Activated CD4-positive, CD25-positive, alpha-beta regulatory T cell (primary cell): ENCODE results near the gene TCF7L2.

Source experiments
- DNase-seq, 4 experiments: peaks; one replicate each; lab custom pipeline; 2025; lab: John Stamatoyannopoulos, UW

The TCF7L2 gene

DNA sequence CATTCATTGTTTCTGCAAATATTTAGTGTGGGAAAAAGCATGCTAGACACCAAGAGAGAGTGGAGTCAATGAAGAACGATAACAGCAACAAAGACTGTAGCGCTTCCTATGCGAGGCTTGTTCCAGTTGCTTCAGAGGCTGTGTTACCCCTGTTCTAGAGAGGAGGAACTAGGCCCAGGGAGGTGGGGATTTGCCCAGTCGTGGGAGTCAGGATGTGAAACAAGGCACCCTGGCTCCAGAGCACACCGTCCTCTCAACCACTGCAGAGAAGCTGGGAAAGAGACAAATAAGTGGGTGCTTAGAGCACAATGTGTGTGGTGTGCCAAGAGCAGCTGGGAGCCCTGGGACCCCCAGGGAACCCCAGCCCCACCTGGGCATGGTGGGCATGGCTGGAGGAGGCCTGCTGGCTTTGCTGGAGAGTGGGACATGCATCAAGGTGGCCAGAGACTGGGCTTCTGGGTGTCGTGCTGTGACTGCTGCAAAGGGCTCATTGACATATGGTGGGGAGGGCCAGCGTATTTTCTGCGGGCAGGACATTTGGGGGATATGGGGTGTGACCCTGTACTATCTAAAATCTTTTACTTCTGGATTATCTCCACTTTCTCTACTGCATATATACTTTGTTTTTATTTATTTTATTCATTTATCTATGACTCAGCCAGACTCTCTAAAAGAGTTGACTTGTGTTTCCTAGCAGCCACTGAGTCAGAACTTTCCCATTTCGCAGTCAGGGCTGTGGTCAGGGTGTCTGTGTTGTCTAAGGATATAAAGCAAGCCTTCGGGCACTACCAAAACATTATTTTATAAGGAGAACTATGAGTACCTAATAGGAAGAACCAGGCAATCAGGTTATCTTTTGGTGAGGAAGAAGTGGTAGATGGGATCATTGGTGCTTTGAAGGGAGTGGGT lies 95.4 kb downstream of the TCF7L2 start:
- no peak for DNase-seq

DNA sequence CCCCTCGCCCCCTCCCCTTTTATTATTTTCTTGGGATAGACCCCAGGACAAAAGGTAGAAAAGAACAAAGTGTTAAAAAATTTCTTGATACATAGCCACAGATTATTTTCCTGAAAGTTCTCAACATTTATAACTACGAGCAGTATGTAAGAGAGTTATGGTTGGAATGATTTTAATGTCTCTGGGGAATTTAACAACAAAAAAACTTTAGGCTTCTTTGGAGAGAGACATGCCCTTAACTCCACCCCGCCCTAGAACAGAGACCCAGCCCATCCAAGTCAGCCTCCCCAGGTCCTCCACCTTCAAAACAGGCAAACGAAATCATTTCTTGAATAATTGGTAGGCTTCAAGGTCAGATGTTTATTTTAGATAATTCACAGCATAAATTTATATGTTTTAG lies 97.1 kb downstream of the TCF7L2 start:
- DNase-seq: no peak

DNA sequence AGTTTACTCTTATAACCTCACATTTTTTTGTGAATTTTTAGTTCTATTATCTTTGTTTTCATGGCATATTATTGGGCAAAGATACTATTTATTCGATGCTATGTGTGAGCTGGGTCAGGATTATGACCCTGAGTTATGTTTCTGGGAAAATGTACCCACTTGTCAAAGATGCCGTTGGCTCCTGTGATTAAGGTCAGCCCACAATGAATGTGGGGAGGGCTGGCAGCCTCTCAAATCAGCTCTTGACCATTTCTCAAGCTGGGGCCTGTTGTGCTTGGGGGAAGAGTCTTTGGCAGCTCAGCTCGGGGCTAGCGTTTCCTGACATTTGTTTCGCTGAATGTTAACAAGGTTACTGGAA lies 97.5 kb downstream of the TCF7L2 start:
- DNase-seq: no peak

DNA sequence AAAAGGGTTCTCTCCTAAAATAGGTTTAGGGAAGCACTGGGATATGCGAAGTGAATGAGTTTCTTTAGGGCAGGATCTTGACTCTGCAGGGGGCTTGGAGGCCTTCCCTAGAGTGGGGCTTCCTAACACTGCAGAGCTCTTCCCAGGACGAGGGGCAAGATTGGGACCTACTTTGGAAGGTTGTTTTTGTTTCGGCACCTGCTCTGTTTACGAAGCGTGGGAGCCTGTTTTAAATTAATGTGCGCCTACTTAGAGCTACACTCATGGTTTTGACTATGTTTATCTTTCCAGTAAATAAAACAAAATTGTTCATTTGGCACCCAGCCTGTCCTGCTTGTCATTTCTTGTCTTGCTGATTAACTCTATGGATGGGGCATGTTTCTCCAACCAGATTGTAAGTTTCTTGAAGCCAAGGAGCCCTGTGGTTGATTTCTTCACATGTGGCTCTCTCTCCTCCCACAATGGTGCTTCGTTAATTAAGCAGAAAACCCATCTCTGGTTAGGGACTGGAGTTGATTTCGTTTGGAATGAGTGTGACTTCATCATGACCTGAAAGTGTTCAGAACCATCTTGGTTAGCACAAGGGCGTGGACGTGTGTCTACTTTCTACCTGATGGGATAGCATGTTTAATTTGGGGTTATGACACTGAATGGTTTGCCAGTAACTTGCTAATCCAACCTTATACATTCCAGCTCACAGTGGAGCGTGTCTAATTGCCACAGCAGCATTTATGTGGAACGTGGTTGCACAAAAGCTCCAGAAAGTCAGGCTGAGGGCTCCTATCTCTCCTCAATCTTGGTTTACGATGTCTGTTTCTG lies 98.1 kb downstream of the TCF7L2 start:
- no peak for DNase-seq

DNA sequence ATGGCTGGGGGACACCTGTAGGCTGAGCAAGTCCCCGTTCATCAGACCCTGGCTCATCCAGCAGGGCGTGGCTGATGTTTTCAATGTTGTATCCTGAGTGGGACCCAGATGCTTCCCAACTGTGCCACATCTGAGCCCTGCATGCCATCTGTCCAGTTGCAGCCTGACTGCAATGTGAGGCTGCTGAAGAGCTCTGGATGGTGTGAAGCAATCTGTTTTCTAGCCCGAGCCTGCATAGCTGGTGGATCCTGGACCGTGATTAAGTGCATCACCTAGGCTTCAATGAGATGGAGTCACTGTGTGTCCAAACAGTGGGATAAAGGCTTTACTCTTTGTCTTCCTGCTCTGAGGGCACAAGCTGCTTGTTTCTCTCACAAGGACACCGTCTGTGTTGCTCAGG lies 99.8 kb downstream of the TCF7L2 start:
- DNase-seq: no peak

DNA sequence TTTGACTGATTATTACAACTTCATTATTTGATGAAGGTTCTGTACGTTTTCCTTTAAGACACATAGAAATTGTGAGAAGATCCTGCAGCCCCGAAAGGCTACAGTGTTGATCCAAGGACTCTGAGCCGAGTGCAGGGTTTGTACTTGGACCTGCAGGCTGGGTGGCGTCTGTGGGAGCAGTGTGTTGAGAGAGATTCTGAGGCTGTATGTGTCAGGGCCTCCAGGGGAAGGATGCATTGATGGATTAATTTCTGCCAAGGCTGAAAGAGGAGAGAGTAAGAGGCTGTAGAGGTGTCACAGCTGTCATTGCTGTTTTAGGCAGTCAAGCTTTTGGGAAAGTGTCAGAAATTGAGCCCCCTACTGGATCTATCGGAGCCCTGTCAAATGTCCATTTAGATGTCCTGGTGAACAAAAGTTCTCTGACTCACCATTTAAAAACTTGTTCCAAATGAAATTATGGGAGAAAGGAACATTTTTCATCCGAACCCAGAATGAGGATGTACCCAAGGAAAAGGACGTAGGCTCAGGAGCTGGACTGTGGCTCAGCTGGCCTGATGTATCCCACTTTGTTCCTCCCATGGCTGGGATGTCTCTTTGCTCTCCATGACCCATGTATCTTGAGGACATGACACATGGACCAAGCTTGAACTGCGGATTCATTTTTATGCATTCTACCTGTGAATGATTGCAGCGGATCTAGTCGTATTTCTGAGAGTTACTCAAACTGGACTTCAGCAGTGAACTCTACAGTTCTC lies 102.2 kb downstream of the TCF7L2 start:
- DNase-seq: no peak

DNA sequence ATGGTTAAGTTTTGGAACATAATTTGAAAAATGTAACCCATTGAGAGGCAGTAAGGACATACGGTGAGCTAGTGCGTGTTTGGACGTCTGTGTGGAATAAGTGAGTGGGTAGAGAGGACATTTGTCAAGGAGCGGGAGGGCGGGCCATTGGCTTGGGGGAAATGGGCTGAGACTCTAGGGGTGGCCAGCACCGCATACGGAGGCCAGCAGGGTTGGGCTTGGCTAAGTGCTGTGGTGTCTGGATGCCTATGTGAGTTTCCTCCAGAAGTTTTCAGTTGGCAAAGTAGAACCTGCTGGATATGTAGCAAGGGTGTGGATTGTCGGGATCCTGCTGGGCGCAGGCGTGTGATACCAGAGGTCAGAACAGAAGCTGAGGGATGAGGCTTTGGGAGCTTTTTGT lies 103.0 kb downstream of the TCF7L2 start:
- DNase-seq: no peak

DNA sequence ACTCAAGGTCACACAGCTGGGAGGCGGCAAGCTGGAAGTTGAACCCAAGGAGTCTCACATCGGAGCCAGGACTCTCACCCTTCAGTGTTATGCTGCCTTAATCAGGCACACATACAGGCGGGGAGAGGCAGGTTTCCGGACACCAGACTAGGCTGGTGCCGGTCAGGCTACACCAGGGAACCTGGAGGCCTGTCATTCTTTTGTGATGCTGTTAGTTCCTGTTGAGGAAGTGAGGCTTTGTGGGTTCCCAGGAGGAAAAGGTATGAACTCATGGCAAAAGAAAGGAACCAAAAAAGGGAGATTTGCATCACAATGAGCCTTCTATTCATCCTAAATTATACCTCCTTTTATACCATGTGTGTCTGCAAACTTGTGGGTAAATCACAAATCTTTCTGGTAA lies 103.8 kb downstream of the TCF7L2 start:
- DNase-seq: no peak

DNA sequence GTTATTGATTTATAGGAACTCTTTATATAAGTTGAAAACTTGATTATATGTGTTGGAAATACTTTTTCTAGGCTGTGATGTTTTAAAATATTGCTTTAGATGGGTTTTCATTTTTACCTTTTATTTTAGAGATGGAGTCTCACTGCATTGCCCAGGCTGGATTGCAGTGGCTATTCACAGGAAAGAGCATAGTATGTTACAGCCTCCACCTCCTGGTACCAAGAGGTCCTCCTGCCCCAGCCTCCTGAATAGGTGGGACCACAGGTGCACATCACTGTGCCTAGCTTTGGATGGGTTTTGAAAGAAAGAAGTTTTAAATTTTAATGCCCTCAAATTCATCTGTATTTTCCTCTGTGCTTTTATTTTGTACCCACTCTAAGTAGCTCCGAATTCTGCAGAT lies 105.4 kb downstream of the TCF7L2 start:
- DNase-seq: no peak

DNA sequence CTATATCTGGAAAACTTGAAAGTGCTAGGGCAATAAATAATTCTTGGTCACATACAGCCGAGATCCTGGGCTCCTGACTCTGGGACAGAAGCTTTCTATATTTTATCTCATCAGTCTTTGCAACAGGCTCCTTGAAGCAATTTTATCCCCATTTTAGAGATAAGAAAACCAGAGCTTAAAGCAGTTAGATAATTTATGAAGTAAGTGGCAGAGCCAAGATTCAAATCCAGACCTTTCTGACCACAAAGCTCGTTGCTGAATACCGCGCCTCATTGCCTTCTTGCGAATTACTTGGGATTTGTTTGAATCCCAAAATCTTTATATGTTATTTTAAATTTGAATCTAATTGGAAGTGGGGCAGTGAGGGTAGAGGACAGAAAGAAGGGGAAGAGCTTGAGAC lies 106.0 kb downstream of the TCF7L2 start:
- no peak for DNase-seq

DNA sequence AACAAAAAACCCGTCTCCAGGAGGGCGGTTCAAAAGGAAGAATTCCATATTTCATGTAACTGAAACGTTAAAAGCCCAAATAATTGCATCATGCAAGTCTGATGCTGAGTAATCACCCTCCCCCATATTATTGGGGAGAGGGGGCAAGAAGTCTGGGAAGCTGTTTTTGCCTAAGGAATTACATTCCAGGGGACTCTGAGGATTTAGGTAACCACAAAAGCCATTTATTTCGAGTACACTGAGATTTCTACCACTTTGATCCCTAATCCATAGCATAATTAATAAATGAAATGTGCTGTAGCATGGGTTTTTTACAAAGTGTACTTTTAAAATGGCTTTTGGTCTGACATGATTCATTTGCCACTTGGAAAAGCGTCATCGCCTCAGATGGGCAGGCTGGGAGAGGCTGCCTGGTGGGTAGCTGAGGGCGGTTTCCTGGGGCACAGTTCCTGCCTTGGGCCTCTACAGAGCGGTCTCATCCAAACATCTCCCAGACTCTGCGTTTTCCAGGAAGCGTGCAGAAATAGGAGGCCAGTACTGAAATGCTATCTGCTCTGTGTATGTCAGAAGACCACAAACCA lies 106.5 kb downstream of the TCF7L2 start:
- DNase-seq: no peak

DNA sequence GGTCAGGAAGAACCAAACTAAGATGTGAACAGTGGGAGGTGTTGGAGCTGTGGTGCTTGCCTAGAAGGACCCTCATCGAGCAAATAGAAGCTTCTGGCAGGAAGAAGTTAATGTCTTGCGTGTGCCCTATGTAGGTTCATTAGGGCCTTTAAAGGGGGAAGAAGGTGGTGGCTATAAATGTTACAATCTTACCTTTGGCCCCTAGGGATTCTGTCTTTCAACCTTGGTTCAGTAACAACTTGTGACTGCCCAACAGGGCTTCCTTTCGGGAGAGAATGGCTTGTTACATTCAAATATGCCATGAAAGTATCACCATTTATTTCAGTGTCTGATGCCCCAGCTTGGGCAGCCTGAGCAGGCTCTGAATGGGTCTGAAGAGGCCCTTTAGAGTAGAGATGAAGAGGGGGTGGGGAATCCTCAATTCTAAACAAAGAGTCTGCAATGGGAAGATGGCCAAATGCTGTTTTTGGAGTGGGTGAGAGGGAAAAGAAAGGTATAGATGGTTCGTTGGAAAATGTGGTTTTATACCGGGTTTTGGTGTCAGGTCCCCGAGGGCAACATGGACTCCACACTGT lies 108.0 kb downstream of the TCF7L2 start:
- no peak for DNase-seq

DNA sequence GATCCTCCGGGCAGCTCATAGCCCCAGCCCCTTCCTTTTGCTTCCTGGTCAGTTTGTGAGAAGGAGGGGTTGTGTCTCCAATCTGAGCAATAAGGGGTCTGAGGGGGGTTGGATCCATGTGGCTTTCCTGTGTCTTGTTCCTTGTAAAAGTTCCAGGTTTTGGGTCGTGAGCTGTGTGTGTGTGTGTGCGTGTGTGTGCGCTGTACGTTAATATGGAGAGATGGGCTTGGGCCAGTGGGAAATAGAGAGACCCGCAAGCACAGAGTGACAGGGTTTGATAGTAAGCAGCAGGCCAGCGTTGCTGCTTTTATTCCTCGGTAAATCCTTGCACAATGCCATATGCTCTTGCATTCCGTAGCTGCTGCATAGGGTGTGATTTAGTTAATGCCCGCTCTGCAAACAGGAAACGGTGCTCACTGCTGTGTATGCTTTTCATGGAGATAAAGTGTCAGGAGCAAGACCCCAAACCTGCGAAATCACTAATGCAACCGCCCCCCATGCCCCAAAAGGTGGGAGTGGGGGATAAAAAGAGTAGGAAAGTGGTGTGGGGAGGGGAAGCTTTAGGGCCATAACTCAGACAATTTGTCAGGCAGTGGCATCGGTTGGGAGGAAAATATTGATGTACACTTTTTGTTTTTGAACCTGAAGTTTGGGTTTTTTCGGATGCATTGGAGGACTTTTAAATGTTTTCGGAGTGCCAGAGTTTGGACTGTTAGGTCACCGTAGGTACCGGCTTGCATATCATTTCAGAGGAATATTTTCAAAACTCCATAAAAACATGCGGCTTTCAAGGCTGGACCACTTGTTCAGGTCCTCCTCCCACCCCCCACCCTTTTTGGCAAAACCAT lies 108.7 kb downstream of the TCF7L2 start:
- DNase-seq: no peak

DNA sequence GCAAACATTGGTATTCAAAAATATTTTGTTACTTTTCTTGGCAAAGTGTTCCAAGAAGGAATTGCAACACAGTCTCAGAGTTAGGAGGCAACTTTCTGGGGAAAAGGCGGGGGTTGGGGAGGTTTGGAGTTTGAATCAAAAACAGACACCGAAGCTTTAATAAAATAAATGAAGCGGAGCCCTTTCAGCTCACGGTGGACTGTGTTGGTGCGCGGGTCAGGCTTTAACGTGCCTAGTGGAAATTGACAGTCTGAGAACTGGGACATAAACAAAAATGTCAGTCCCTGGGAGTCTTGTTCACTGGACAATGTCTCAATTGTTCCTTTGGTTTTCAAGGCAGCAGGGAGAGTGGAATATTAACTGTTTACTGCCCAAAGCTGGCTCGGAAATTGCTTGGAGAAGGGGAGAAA lies 109.3 kb downstream of the TCF7L2 start:
- no peak for DNase-seq

DNA sequence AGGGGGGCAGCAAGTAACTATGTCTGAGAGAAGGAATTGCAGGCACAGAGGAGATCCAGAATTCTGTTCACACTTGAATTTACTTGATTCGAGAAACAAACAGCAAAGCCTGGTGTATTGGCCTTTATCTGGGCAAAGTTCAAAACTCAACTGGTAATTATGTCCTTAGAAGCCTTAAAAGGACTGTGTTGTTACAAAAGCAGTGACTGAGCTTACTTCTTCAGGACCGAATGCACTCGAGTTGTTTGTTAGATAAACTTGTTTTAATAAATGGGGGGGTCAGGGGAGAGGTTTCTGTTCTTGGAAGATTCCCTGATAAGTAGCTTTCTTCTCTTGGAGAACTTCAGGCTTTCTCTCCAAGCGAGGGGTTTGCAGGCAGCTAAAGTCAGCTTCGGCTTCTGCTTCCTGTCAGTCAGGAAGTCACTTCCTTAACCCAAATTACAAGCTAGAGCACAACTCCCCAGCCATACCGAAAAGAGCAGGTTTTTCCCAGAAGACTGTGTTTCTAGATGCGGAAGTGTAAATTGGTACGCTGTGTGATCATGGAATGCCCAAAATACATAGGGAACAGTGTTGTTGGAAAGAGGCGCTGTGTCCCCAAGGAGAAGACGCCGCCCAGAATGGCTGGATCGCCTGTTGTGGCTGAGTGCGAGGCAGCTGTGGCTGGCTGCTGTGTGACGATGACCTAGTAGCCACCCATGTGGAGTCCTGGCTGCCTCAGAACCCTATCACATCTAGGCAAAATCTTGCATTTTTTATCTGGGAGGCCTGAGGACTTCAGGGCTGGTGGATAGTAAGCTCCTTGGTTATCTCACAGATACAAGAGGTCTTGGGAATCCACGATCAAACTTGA lies 110.4 kb downstream of the TCF7L2 start:
- DNase-seq: no peak

DNA sequence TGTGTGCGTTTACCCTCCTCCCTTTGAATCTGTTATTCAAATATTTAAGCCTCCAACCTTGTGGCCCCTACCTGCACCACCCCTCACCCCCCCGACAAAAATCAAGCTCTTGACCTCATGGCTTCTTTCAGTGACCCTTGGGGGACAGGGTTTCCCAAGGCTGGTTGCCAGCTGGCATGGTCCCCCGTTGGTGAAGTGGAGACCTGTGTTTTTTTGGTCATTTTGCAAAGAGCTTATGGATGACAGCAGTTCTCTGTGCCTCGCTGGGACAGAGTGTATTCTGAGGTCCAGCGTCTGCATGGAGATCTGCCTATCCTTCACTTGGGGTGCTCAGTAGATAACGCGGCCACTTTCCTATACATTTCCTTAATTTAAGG lies 111.0 kb downstream of the TCF7L2 start:
- no peak for DNase-seq

DNA sequence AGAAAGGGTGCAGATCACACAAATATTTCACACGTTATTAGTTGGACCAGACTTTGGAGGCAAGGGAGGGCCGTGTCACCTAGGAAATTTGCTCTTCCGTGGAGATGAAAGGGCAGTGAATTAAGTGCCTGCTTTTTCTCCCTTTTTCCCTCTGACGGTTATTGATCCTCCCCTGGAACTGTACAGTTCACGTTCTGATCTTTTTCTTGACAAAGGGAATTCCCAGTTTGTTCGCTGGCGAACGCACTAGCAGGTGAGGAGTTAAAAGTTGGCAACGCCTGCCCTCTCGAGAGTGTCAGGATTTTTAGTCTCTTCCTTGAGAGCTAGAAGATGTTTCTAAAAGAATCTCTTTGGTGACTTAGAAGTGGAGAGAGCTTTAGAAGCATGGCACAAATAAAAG lies 111.5 kb downstream of the TCF7L2 start:
- no peak for DNase-seq

DNA sequence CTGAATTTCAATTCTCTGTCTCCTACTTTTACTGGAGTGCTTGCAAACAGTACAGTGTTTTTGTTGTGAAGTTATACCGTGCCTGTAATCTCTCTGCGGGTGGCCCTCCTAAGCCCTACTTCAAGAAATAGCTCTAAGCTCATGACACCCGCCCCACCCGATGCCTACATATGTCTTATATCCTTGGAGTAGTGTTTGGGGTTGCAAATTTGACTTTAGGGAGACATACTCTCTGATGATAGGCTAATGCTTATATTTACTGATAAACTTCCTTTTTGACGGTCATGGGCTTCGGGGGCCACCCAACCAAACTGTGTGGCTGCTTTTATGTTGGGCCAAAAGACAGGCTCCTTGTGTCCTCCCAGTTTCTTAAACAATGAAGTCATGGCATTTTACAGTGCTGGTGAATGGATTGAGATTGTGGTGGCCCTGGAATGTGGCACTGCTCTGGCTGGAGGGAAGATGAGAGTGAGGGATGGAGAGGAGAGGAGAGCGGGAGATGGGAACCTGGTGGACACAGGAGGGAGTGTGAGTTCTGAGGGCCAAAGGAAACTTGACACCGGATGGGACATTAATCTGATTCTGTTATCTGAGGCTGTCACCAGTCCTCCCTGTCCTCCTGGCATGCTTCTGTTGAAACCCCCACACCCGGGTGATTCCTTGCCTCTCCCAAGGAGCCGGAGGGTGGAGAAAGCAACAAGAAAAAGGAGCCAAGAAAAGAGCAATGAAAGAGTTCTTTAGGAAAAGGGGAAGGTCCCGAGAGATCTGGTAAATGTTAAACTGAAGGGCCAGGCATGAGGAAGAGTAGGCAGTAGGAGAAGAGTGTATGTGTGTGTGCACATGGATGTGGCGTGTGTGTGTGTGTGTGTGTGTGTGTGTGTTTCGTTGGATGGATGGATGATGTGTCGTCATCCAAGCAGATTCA lies 113.3 kb downstream of the TCF7L2 start:
- no peak for DNase-seq

DNA sequence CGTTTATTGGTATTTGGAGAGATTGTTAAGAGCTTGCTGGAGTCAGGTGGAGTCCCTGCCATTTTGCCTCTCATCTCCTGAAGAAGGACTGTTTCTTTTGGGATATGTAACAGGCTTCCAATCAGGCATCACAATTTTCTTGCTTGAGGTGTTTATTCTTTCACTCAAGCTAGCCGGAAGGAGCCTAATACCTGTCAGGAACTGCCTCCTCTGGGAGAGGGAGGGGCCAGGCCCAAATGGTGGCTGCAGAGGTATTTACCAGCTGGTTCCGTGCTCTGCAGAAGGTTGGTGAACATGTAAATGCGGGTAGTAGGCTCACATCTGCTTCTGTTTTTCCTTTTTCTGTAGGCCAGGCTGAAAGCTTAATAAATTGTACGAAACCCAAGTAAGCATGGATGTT lies 114.0 kb downstream of the TCF7L2 start:
- no peak for DNase-seq
